Left ventricle myocardium inferior (tissue), 1 donor: ENCODE measurements around the gene CDCA8. TPM values are rescaled to one million over a fixed set of nuclear protein-coding genes. Genes with fewer than 3 reads are reported as not detected.

Source experiments
- DNase-seq: peaks from one replicate; pipeline ENCODE4 v3.0.0-alpha.2; 2020
- H3K27ac ChIP-seq: fragments of 200-600 bp; replicated peaks from 2 replicates; pipeline ENCODE4 v1.8.0; 2021
- H3K27me3 ChIP-seq: fragments of 200-600 bp; 2 replicates; pipeline ENCODE4 v1.8.0; 2021; ENCODE audit warnings: low read depth
- H3K36me3 ChIP-seq: fragments of 200-600 bp; 2 replicates; pipeline ENCODE4 v1.8.0; 2021
- H3K4me1 ChIP-seq: fragments of 200-600 bp; 2 replicates; pipeline ENCODE4 v1.8.0; 2021
- H3K4me3 ChIP-seq: fragments of 200-600 bp; 2 replicates; pipeline ENCODE4 v1.8.0; 2021; ENCODE audit warnings: mild to moderate bottlenecking, moderate library complexity
- H3K9me3 ChIP-seq: fragments of 200-600 bp; replicated peaks from 2 replicates; pipeline ENCODE4 v1.8.0; 2021
- intact Hi-C: fragments of 100-400 bp; cut with micrococcal nuclease; formaldehyde crosslinking; loops from one replicate; pipeline ENCODE4 v1.11.0; 2022
- total RNA-seq: library from RNA; stranded (reverse); fragmentation: NEBNext Ultra II Directional; extraction: Animal tissue kit (Norgen Biotek cat#: 25700); gene quantifications from one replicate; pipeline ENCODE4 v1.2.1, GENCODE V29; 2021
- TF ChIP-seq, protein P1 (sequence below): fragments of 200-600 bp; IDR thresholded peaks from 2 replicates; pipeline ENCODE4 v1.8.0; 2021; ENCODE audit warnings: antibody characterized with exemption, mild to moderate bottlenecking, borderline replicate concordance
- donor health status: DM: no; HTN: yes; CAD: no; lungs with severe emphysema.

CDCA8 gene
- total RNA-seq, 1 donor from 2014 or later: 0.33 TPM

DNA sequence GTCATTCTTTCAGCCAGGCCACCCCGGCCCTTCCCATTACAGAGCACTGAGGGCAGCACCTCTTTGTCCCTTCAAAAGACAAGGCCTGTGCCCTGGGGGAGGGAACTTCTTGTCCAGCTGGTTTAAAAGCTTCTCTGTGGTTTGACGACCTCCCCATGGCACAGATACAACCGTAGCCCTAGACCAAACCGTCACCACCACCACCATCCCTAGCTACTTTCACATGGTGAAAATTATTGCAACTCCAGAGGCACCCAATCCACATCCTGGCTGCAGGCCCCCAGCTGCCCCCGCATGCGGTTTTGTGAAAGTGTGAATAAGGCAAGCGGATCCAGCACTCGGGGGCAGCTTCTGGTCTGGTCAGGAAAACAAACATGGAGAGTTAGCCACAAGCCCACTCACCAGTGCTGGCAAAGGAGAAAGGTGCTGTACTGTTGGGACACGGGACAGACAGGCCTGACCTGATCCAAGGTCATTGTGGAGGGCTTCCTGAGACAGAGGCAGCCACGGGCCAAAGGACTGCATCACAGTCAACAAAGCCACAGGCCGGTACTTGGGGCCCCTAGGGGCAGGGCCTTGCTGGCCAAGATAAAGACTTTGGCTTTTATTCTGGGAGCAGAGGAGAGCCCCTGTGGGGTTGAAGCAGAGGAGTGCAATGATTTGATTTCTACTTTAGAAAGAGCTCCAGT is 31.2 kb downstream of the CDCA8 start:
- DNase-seq: no peak
- no peaks in the 10 kb centered on the region for H3K36me3 ChIP-seq
- H3K4me1 ChIP-seq: no peaks in the 10 kb centered on the region
- H3K9me3 ChIP-seq: no peaks in the 10 kb centered on the region
- TF ChIP-seq, protein P1, sequence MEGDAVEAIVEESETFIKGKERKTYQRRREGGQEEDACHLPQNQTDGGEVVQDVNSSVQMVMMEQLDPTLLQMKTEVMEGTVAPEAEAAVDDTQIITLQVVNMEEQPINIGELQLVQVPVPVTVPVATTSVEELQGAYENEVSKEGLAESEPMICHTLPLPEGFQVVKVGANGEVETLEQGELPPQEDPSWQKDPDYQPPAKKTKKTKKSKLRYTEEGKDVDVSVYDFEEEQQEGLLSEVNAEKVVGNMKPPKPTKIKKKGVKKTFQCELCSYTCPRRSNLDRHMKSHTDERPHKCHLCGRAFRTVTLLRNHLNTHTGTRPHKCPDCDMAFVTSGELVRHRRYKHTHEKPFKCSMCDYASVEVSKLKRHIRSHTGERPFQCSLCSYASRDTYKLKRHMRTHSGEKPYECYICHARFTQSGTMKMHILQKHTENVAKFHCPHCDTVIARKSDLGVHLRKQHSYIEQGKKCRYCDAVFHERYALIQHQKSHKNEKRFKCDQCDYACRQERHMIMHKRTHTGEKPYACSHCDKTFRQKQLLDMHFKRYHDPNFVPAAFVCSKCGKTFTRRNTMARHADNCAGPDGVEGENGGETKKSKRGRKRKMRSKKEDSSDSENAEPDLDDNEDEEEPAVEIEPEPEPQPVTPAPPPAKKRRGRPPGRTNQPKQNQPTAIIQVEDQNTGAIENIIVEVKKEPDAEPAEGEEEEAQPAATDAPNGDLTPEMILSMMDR: no peak
- intact Hi-C loops: no loop called here
- peaks cover 73% of the 10 kb centered on the region for H3K27me3 ChIP-seq
- H3K27ac ChIP-seq: no peak overlapping the region
- H3K4me3 ChIP-seq: no peak overlapping the region

DNA sequence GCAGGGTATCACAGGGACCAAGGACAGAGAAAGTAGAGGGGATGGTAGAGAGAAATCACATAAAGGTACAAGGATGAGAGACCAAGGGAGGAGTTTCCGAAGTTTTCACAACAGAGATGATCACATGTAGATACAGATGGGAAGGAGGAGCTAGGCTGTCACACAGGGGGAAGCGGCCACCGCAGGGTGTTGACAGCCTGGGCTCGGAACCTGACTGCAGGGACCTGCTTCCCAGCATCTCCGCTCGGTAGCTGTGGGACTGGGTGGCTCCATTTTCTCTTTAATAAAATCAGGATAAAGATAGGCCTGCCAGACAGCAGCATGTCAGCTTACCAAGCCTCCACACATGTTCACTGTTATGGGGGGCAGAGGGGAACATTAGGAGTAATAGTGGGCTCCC is 32.3 kb downstream of the CDCA8 start:
- H3K27ac ChIP-seq: no peak overlapping the region
- TF ChIP-seq, protein P1: no peak
- no peaks in the 10 kb centered on the region for H3K36me3 ChIP-seq
- peaks cover 73% of the 10 kb centered on the region for H3K27me3 ChIP-seq
- no peaks in the 10 kb centered on the region for H3K9me3 ChIP-seq
- intact Hi-C loops: no loop called here
- no peak for DNase-seq
- H3K4me1 ChIP-seq: no peaks in the 10 kb centered on the region
- H3K4me3 ChIP-seq: no peak overlapping the region

DNA sequence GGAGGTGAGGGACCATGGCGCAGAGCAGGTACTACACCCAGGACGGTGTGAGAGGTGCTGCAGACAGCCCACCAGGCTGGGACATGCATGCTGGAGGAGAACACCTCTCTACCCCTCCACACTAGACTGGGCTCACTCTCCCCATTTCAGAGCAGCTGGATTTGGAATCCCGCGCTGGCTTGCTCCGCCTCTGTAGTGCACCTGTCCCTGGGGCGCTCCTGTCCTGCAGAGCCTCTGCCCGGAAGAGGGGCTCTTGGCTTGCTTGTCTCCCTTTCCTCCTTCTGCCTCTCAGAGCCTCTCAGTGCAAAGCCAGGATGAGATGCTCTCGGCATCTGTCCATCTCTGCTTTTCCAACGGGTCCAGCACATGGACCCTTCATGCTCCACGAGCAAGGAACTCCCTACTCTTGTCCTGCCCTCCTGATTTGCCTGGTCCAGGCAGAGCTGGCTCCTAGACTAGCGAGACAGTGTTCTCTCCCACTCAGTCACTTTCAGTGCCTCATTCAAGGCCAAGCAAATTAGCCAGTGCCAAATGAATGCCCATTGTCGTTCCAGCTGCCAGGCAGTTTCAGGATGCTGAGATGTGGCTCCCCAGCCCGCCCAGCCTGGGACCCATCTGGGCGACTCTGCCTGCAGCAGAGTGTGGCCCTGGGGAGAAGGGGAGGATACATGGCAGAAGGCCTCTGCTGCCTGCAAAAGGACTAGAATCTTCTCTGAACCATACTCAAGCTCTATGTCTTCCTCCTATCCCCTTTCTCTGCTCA is 33.7 kb downstream of the CDCA8 start:
- Histone ChIP-seq H3K9me3 (no peaks in the 10 kb centered on the region), H3K27ac (no peak overlapping the region), H3K27me3 (peaks cover 74% of the 10 kb centered on the region), H3K4me3 (no peak overlapping the region), H3K36me3 (no peaks in the 10 kb centered on the region), H3K4me1 (no peaks in the 10 kb centered on the region)
- TF ChIP-seq, protein P1: no peak
- intact Hi-C loops: no loop called here
- DNase-seq: no peak

DNA sequence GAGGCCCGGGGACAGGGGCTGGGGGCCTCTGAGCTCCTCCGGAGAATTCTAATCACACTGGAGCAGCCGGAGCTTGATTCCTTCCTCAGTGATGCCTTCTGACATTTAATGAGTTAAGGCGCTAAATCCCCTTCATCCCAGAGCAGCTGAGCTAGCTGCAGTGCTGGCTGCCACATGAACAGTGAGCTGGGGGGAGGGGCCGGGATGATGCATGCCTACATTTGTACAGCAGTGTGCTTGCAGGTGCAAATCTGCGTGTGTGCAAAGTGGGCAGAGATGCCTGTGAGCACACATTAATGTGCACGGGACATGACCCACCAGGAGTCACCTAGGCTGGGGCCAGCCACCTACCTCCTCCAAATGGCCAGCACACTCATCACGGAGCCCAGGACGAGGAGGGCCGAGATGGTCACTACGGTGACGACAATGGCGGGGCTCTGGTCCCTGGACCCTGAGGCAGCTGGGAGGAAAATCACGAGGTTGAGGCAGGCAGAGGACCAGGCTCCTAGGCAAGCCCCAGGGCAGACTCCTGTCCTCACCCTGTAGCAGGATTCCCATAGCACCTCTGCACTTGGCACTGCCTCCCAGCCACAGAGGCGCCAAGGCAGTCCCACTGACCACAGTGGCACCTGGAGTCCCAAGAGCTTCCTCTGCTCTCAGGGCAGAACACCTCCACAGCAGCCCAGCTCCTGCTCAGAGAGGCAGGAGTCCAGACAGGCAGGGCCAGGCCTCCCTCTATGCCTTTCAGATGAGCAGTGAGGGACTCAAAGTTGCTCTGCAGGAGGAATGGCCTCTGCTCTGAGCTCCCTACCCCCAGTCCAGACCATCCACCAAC is 34.7 kb downstream of the CDCA8 start:
- no peak overlapping the region for H3K4me3 ChIP-seq
- TF ChIP-seq, protein P1: no peak
- intact Hi-C loops: no loop called here
- no peaks in the 10 kb centered on the region for H3K4me1 ChIP-seq
- no peaks in the 10 kb centered on the region for H3K36me3 ChIP-seq
- no peak for DNase-seq
- H3K27ac ChIP-seq: no peak overlapping the region
- H3K9me3 ChIP-seq: no peaks in the 10 kb centered on the region
- peaks cover 76% of the 10 kb centered on the region for H3K27me3 ChIP-seq

DNA sequence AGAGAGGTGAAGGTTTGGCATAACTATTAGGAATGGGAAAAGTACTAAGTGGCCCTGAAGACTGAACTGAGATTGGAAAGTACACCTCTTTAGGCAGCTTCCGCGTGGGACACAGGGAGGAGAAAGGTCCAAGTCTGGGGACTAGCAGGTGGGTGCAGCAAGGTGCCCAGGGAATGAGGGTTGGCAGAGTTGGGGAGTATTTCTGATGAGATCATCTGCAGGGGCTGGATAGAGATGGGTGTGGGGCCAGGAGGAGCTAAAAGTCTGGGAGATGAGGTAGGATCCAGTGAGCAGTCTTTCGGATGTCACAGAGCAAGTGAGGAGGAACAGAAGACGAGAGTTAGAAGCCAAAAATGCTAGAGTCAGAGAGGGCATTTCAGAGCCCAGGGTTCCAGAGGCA is 36.1 kb downstream of the CDCA8 start:
- no peaks in the 10 kb centered on the region for H3K4me1 ChIP-seq
- no peaks in the 10 kb centered on the region for H3K36me3 ChIP-seq
- H3K27me3 ChIP-seq: peaks cover 91% of the 10 kb centered on the region
- intact Hi-C loops: no loop called here
- H3K9me3 ChIP-seq: no peaks in the 10 kb centered on the region
- no peak for DNase-seq
- TF ChIP-seq, protein P1: no peak
- no peak overlapping the region for H3K4me3 ChIP-seq
- no peak overlapping the region for H3K27ac ChIP-seq
